ENCODE measurements around the gene ACTL7A. TPM values are rescaled to one million over a fixed set of nuclear protein-coding genes. Genes with fewer than 3 reads are reported as not detected.

ACTL7A gene
- total and polyA plus RNA-seq, 2 of the 4 experiments (the other 2 are of a cell fraction), result not detected

GRCh38 chr9:108894225-108894997, 32.3 kb downstream of the ACTL7A start:
- ChIA-PET CTCF (interaction anchor here (0.6 kb wide), 1 partner anchor 22 kb away, joined by 4 read pairs; no protein-coding TSS in a partner anchor), POLR2A (ENCODE audit: unreplicated experiment) (no interaction called here)
- Histone ChIP-seq H3K23ac (ENCODE audit: low read depth, low read length) (no peak overlapping the region), H3K9me3 (ENCODE audit: control insufficient read depth, insufficient read depth, low read length) (no peaks in the 10 kb centered on the region), H3K4ac (ENCODE audit: low read depth, low read length) (no peak overlapping the region), H4K91ac (ENCODE audit: insufficient read depth, low read depth, low read length) (no peak overlapping the region), H2AK5ac (ENCODE audit: low read depth, low read length) (no peak overlapping the region), H3K4me3 (ENCODE audit: insufficient read depth, low read depth, low read length) (no peak overlapping the region), H2AK9ac (replicated peaks; ENCODE audit: low read depth, low read length, poor library complexity) (no peak overlapping the region), H4K20me1 (ENCODE audit: insufficient read depth, low read length) (no peaks in the 10 kb centered on the region), H2BK5ac (ENCODE audit: low read depth, low read length, poor library complexity, severe bottlenecking) (no peak overlapping the region), H4K8ac (ENCODE audit: low read depth in 2 of 2, low read length in 2 of 2) (no peak overlapping the region), H2AFZ (replicated peaks; ENCODE audit: low read length, poor library complexity) (no peak overlapping the region), H3K9me1 (ENCODE audit: insufficient read depth, low read length) (peaks cover 3% of the 10 kb centered on the region; the same call in 1 of the 2 replicates), H3K14ac (replicated peaks; ENCODE audit: low read depth, low read length) (no peak overlapping the region), H3K56ac (ENCODE audit: extremely low read depth, insufficient read depth, low read length) (no peak overlapping the region), H3K9ac (ENCODE audit: low read depth, low read length) (no peak overlapping the region), H3K18ac (ENCODE audit: low read depth, low read length) (no peak overlapping the region), H4K5ac (ENCODE audit: low read depth, low read length) (no peak overlapping the region), H3K4me1 (ENCODE audit: control insufficient read depth, insufficient read depth, low read length) (no peaks in the 10 kb centered on the region), H3K36me3 (ENCODE audit: control insufficient read depth, insufficient read depth, low read length) (peaks cover 41% of the 10 kb centered on the region), H3K27ac (ENCODE audit: insufficient read depth, low read length) (no peak overlapping the region), H2BK120ac (ENCODE audit: low read depth, low read length) (no peak overlapping the region), H2BK20ac (ENCODE audit: low read depth, low read length) (no peak overlapping the region), H3K27me3 (ENCODE audit: control insufficient read depth, insufficient read depth, low read length) (no peaks in the 10 kb centered on the region), H3K4me2 (ENCODE audit: low read depth, low read length) (no peak overlapping the region), H2BK15ac (ENCODE audit: low read depth, low read length) (no peak overlapping the region), H3K79me1 (ENCODE audit: low read depth in 1 of 2, low read length in 2 of 2) (no peaks in the 10 kb centered on the region)
- dilution Hi-C loops (cut with HindIII; ENCODE audit: low sequenced_read_pairs, unreplicated experiment) (no loop called here), in situ Hi-C loops (cut with MboI; ENCODE audit: low sequenced_read_pairs) (loop anchor here (10.0 kb wide), 1 partner anchor 430 kb away; the partner anchor contains the start of gene EPB41L4B), intact Hi-C loops (cut with micrococcal nuclease) (no loop called here)
- DNase-seq, result no peak
- BruUV-seq (replicated peaks), result no TSS peak
- TF ChIP-seq MAZ (IDR thresholded peaks at IDR 0.05; ENCODE audit: borderline replicate concordance, low read depth, low read length) (no peak), RAD21 (IDR thresholded peaks at IDR 0.05; ENCODE audit: low read length) (no peak)
- TF ChIP-seq, protein P1, sequence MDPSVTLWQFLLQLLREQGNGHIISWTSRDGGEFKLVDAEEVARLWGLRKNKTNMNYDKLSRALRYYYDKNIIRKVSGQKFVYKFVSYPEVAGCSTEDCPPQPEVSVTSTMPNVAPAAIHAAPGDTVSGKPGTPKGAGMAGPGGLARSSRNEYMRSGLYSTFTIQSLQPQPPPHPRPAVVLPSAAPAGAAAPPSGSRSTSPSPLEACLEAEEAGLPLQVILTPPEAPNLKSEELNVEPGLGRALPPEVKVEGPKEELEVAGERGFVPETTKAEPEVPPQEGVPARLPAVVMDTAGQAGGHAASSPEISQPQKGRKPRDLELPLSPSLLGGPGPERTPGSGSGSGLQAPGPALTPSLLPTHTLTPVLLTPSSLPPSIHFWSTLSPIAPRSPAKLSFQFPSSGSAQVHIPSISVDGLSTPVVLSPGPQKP (IDR thresholded peaks at IDR 0.05; ENCODE audit: borderline replicate concordance, low read depth, low read length), result no peak
- ATAC-seq (ENCODE audit: low read depth), result no peak
- WGBS, 2 experiments (ENCODE audit: extremely low coverage in 2 of 2, insufficient read length in 1 of 2), result no CpG with 5 or more reads among the region's 4 CpGs

Measured in IMR-90 (cell line).